T-helper 1 cell (primary cell): ENCODE measurements around the gene COL27A1.

Experiments used
- DNase-seq, 5 donors: peaks; one replicate each; pipeline ENCODE4 v3.0.0-alpha.2; 2012 to 2020

The COL27A1 gene

GRCh38 chr9:114289571-114290481, 134.5 kb downstream of the COL27A1 start:
- DNase-seq = no peak

GRCh38 chr9:114290561-114290986, 135.2 kb downstream of the COL27A1 start:
- DNase-seq = no peak

GRCh38 chr9:114291064-114291474, 135.7 kb downstream of the COL27A1 start:
- peak in 4 of 5 donors; percentile 40 to 61 (median 54) for DNase-seq

GRCh38 chr9:114291886-114292590, 136.7 kb downstream of the COL27A1 start:
- DNase-seq = no peak

GRCh38 chr9:114294664-114295063, 139.3 kb downstream of the COL27A1 start:
- no peak for DNase-seq

GRCh38 chr9:114296338-114296737, 141.0 kb downstream of the COL27A1 start:
- DNase-seq = no peak

GRCh38 chr9:114299286-114300152, 144.2 kb downstream of the COL27A1 start:
- DNase-seq = no peak

- no peak for DNase-seq
These were observed 145.0 kb downstream of the COL27A1 start for GRCh38 chr9:114300153-114300845.

GRCh38 chr9:114300846-114301797, 145.8 kb downstream of the COL27A1 start:
- DNase-seq = no peak

GRCh38 chr9:114301798-114302565, 146.6 kb downstream of the COL27A1 start:
- DNase-seq = no peak

- DNase-seq = no peak
These were observed 147.4 kb downstream of the COL27A1 start for GRCh38 chr9:114302727-114303126.

GRCh38 chr9:114303571-114303970, 148.2 kb downstream of the COL27A1 start:
- DNase-seq = no peak

- no peak for DNase-seq
These were observed 148.6 kb downstream of the COL27A1 start for GRCh38 chr9:114303977-114304376.

GRCh38 chr9:114304416-114305188, 149.3 kb downstream of the COL27A1 start:
- no peak for DNase-seq

- no peak for DNase-seq
These were observed 152.5 kb downstream of the COL27A1 start for GRCh38 chr9:114307899-114308267.

GRCh38 chr9:114308361-114308950, 153.1 kb downstream of the COL27A1 start:
- no peak for DNase-seq

- DNase-seq = no peak
These were observed 153.8 kb downstream of the COL27A1 start for GRCh38 chr9:114309096-114309495.

- DNase-seq = no peak
These were observed 155.4 kb downstream of the COL27A1 start for GRCh38 chr9:114310471-114311450.
